IPS-18c (cell line): ENCODE data around the gene ARMC7.
A peak's percentile ranks its signal among the peaks of the same experiment; 100 is the strongest.
"Not testable (repeated sequence)": the region's sequence is repeated elsewhere in the genome, so short reads cannot be mapped to it uniquely, and the experiment has no call there.

ENCODE experiments used
- H3K4me3 ChIP-seq: 2 replicates; pipeline ENCODE4 v1.7.0; 2013; ENCODE audit warnings: low read depth, mild to moderate bottlenecking, low read length, moderate library complexity; ENCODE audit not compliant: insufficient read depth
- H3K9me3 ChIP-seq: one replicate; pipeline ENCODE4 v1.6.1; 2013; ENCODE audit warnings: mild to moderate bottlenecking, low read length, moderate library complexity; ENCODE audit not compliant: control insufficient read depth, insufficient read depth

ARMC7 gene

DNA sequence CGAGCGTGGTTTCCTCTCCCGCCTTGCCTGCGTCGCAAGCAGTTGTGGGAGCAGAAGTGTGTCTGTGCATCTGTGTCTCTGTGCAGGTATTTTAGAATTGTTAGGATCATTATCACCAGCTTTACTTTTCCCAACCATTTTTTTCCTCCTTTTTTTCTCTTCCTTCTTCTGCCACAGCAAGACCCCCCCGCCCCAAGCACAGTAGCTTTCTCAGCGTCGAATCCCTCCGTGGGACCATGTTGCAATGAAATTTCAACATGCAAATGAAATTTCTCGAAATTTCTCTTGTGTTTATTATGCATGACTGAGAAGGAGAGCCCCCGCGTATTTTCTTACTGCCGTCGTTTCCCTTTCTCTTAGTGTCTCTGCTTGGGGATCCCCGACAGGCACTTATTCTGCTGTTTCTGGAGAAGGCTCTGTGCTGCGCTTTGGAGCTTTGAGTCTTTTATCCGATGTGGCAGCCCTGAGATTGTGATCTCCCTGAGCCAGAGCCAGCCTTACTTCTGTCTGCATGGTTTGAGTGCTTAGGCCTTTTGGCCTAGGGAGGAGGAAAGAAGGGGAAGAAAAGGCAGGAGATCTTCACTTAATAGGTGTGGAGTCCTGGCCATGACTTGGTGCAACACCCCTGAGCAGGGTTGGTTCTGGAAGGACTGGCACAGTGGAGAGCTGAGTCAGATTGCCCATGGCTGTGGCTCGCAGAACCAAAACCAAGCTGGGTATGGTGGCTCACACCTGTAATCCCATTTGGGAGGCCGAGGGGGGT, 5.0 kb downstream of the ARMC7 start:
- no peak overlapping the region for H3K4me3 ChIP-seq
- H3K9me3 ChIP-seq = no peaks in the 10 kb centered on the region

DNA sequence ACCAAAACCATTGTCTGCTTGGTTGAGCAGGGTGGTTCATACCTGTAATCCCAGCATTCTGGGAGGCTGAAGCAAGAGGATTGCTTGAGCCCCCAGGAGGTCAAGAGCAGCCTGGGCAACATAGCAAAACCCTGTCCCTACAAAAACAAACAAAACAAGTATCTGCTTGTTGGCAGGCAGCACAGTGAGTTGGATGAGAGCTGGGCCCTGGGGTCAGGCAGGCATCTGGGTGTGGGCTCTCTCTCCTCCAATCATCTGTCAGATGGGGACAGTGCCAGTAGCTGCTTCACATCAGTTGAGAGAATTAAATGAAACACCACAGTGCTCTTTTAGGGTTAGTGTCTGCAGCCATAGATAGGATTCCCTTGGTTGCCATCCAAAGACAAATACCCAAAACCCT, 5.8 kb downstream of the ARMC7 start:
- no peak overlapping the region for H3K4me3 ChIP-seq
- no peaks in the 10 kb centered on the region for H3K9me3 ChIP-seq

GRCh38 chr17:75116737-75117136, 7.0 kb downstream of the ARMC7 start:
- H3K4me3 ChIP-seq = no peak overlapping the region
- H3K9me3 ChIP-seq = no peaks in the 10 kb centered on the region

DNA sequence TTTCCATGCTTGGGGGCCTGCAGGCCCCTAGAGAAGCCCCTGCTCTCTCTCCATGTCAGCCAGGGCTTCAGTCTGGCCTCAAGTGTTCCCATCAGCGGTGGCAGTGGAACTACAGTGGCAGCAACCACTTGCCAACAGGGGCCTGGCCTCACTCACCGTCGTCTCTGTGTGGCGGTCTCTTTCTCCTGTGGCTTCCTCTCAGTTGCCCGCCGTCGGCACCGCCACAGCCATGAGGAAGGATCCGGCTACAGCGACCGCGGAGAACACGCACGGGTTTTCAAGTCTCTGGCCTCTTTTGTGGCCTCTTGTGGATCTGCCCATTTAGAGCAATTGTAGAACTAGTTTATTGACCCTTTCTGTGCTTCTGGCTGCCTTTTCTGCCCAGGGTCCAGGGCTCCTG, 8.5 kb downstream of the ARMC7 start:
- no peak overlapping the region for H3K4me3 ChIP-seq
- H3K9me3 ChIP-seq = no peaks in the 10 kb centered on the region

DNA sequence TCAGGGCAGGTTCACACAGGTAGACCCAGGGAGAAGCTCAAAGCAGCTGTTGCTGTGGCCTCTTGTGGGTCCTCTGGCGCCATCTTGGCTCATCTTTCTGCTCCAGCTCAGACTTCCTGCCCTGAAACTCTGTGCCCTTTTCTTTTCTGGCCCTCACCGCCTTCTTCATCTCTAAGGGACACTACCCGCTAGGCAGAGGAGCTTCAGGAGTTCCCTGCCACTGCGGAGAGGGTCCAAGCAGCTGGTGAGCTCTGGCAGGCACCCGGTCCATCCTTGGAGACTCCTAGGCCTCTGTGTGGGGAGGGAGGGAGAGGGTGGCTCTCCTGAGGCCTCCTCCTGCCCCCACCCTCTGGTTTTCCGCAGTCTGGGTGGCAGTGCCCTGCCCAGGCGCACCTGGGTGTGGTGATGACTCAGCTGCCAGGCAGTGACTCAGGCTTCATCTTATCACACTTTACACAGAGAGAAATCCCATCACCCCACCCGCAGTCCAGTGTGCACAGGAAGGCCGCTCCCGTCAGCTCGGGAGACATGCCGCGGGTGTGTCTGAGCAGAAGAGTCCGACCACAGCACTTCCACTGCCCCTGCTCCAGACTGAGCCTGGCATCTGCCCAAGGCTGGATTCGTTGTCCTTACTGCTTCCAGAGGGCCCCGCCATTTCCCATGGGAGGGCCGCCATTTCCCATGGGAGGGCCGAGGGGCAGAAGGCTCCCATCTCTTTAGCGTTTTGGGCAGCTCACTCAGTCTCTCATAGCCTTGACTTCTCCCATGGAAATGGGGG, 14.5 kb downstream of the ARMC7 start:
- H3K9me3 ChIP-seq = no peaks in the 10 kb centered on the region
- H3K4me3 ChIP-seq = no peak overlapping the region

DNA sequence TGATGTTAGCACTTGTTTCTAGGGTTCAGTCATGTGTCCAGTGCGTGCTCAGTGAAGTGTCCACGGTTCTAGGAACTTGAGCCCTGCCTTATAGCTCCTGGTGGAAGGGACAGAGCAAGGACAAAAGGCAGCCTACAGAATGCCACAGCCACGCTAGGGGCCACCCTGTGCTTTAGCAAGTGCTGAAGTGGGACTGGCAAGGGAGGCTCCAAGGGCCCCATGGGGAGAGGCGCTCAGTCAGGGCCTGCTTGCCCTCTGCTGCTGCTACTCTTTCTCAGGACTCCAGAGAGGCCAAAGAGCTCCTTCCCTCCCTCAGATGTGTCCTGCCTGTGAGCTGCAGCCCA, 15.0 kb downstream of the ARMC7 start:
- Histone ChIP-seq H3K4me3 (no peak overlapping the region), H3K9me3 (no peaks in the 10 kb centered on the region)

GRCh38 chr17:75125984-75126383, 16.2 kb downstream of the ARMC7 start:
- no peak overlapping the region for H3K4me3 ChIP-seq
- no peaks in the 10 kb centered on the region for H3K9me3 ChIP-seq

DNA sequence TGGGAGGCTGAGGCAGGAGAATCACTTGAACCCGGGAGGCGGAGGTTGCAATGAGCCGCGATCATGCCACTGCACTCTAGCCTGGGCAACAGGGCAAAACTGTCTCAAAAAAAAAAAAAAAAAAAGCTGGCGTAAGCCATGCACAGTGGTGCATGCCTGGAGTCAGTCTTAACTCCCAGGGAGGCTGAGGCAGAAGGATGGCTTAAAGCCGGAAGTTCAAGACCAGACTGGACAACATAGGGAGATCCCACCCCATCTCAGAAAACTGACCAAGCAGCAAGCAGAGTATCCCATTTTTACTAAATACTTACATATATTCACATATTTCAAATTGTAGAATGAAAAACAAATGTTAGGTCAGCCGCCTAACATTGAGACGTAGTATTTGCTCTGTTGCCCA, 17.2 kb downstream of the ARMC7 start:
- no peak overlapping the region for H3K4me3 ChIP-seq

DNA sequence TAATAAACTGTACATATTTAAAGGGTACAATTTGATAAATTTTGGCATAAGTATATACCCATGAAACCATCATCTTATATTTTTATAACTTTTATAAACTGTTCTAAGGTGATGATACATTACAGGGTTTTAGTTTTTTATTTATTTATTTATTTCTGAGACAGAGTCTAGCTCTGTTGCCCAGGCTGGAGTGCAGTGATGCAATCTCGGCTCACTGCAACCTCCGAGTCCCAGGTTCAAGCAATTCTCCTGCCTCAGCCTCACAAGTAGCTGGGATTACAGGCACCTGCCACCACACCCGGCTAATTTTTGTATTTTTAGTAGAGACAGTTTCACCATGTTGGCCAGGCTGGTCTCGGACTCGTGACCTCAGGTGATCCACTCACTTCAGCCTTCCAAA, 18.2 kb downstream of the ARMC7 start:
- H3K4me3 ChIP-seq, H3K9me3 ChIP-seq: not testable (repeated sequence)

More for the DNA sequence above, 17.2 kb downstream of the ARMC7 start:
- no peaks in the 10 kb centered on the region for H3K9me3 ChIP-seq

- Histone ChIP-seq H3K4me3 (no peak overlapping the region), H3K9me3 (no peaks in the 10 kb centered on the region)
Observed at GRCh38 chr17:75128694-75129505, 19.1 kb downstream of the ARMC7 start.

DNA sequence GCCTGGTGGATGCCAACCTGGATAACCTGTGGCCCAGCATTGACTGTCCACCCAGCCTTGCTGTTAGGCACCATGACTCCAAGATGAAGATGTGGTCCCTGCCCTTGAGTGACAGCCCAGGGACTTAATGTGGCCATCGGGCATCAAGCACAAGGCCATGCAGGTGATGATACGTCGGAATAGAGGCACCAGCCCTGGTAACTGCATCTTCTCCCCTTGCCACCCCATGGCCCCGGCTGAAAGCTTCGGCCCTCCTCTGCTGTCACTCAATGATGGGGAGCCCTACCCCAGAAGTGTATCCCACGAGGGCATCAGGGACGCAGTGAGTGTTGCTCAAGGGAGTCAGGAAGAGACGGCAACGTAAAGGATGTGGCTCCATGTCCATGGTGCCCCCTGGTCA, 19.8 kb downstream of the ARMC7 start:
- no peak overlapping the region for H3K4me3 ChIP-seq
- no peaks in the 10 kb centered on the region for H3K9me3 ChIP-seq

DNA sequence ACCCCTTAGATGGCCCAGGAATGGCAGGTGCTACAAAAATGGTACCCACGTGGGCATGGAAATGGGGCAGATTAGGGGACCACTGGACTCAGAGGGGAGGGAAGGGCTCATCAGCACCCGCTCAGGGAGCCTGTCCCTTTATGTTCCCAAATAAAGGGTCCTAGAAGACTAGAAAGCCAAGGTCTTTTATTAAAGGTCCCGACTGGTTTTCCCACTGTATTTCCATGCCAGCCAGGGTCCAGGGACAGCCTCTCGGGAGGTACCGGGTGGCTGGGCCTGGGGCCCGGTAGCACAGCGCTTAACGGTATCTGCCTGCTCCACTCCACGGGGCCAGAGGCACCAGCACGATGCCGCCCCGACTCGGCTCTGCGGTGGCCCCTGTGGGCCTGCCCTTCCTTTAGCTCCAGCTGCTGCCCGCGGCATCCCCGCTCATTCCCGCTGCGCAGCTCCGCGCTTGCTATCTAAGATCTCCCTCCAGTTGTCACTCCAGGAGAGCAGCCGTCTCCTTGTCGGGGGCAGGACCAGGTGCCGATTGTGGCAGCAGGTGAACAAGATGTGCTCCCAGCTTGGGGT, 20.4 kb downstream of the ARMC7 start:
- no peaks in the 10 kb centered on the region for H3K9me3 ChIP-seq
- H3K4me3 ChIP-seq = peak overlapping the region; percentile 81

- no peaks in the 10 kb centered on the region for H3K9me3 ChIP-seq
- H3K4me3 ChIP-seq = peak overlapping the region; percentile 81
Observed at GRCh38 chr17:75130632-75131277, 21.0 kb downstream of the ARMC7 start.

- H3K4me3 ChIP-seq = peak within 1 kb of the TSS; percentile 81
- no peaks in the 10 kb centered on the region for H3K9me3 ChIP-seq
Observed at GRCh38 chr17:75131278-75132017, 21.7 kb downstream of the ARMC7 start, which contains the start of gene NT5C. TSS of gene NT5C (minus strand) at chr17:75131742. CDS start at chr17:75131707, 35 bp downstream.

GRCh38 chr17:75132018-75133000, 22.5 kb downstream of the ARMC7 start:
- H3K9me3 ChIP-seq = not testable (repeated sequence)
- peak overlapping the region; percentile 81 for H3K4me3 ChIP-seq
